OCI-LY7 (cell line): Measurements from ENCODE around the gene IL13RA1. TPM values are rescaled to one million over a fixed set of nuclear protein-coding genes. Genes with fewer than 3 reads are reported as not detected.

ENCODE experiments used
- BruUV-seq: library from RNA; stranded (reverse); fragments of 400-500 nt; replicated peaks from 2 replicates; lab custom pipeline; 2021; lab: Mats Ljungman, UMichigan
- CTCF ChIA-PET: fragments of 300-600 bp; sonication (Branson Sonifier 250); formaldehyde crosslinking; loops from one replicate; lab custom pipeline; 2022; ENCODE audit warnings: antibody characterized with exemption; ENCODE audit not compliant: unreplicated experiment; lab: Charles Lee
- POLR2A ChIA-PET: fragments of 300-600 bp; sonication (Branson Sonifier 250); formaldehyde crosslinking; loops from one replicate; lab custom pipeline; 2022; ENCODE audit warnings: antibody characterized with exemption; lab: Charles Lee
- DNase-seq: peaks from one replicate; pipeline ENCODE4 v3.0.0-alpha.2; 2015; ENCODE audit warnings: low spot score
- H2AFZ ChIP-seq: fragments of 200-600 bp; sonication (generic), shearing (Covaris generic); 2 replicates; pipeline ENCODE4 v1.6.1; 2014; ENCODE audit warnings: mild to moderate bottlenecking, antibody characterized with exemption, low read length, moderate library complexity
- H3K27ac ChIP-seq: fragments of 200-600 bp; sonication (generic); 2 replicates; pipeline ENCODE4 v1.5.1; 2014; ENCODE audit warnings: mixed run types, low read depth, mild to moderate bottlenecking, moderate library complexity, low read length, inconsistent platforms; ENCODE audit not compliant: poor library complexity, severe bottlenecking
- H3K36me3 ChIP-seq: fragments of 200-600 bp; sonication (generic); 2 replicates; pipeline ENCODE4 v1.6.1; 2014; ENCODE audit warnings: mild to moderate bottlenecking, antibody characterized with exemption, low read length, moderate library complexity, mixed read lengths; ENCODE audit not compliant: insufficient read depth
- H3K4me1 ChIP-seq: fragments of 200-600 bp; sonication (generic); 2 replicates; pipeline ENCODE4 v1.5.1; 2014; ENCODE audit warnings: mild to moderate bottlenecking, low read length; ENCODE audit not compliant: insufficient read depth, poor library complexity, severe bottlenecking
- H3K4me2 ChIP-seq: fragments of 200-600 bp; sonication (generic); 2 replicates; pipeline ENCODE4 v1.6.1; 2014; ENCODE audit warnings: mild to moderate bottlenecking, low read length
- H3K4me3 ChIP-seq: fragments of 200-600 bp; sonication (generic); 2 replicates; pipeline ENCODE4 v1.5.1; 2014; ENCODE audit warnings: mild to moderate bottlenecking, low read depth, low read length; ENCODE audit not compliant: poor library complexity, severe bottlenecking
- H3K79me2 ChIP-seq: fragments of 200-600 bp; sonication (generic); 2 replicates; pipeline ENCODE4 v1.6.1; 2016; ENCODE audit warnings: low read depth, mild to moderate bottlenecking, low read length, moderate library complexity, mixed read lengths; ENCODE audit not compliant: insufficient read depth
- H3K9me2 ChIP-seq: fragments of 200-600 bp; sonication (generic); 2 replicates; pipeline ENCODE4 v1.6.1; 2016; ENCODE audit warnings: mild to moderate bottlenecking, low read length, mixed read lengths; ENCODE audit not compliant: insufficient read depth
- H3K9me3 ChIP-seq: fragments of 200-600 bp; sonication (generic); 2 replicates; pipeline ENCODE4 v1.6.1; 2014; ENCODE audit warnings: mild to moderate bottlenecking, mixed run types, low read length, mixed read lengths
- H4K20me1 ChIP-seq: fragments of 200-600 bp; sonication (generic); 2 replicates; pipeline ENCODE4 v1.6.1; 2014; ENCODE audit warnings: mild to moderate bottlenecking, antibody characterized with exemption, low read length, moderate library complexity, mixed read lengths; ENCODE audit not compliant: insufficient read depth
- CTCF ChIP-seq: fragments of 200-600 bp; sonication (generic); conservative IDR thresholded peaks from 2 replicates; pipeline ENCODE4 v1.5.1; 2014; ENCODE audit warnings: mild to moderate bottlenecking, antibody characterized with exemption, low read length, moderate library complexity, mixed read lengths
- EZH2phosphoT487 ChIP-seq: fragments of 200-600 bp; sonication (generic); IDR thresholded peaks from 2 replicates; pipeline ENCODE4 v1.6.1; 2018; ENCODE audit warnings: low read depth, borderline replicate concordance, mild to moderate bottlenecking, mixed run types, antibody characterized with exemption, low read length, moderate library complexity, mixed read lengths
- intact Hi-C: fragments of 100-400 bp; cut with micrococcal nuclease; formaldehyde crosslinking; loops from one replicate; pipeline ENCODE4 v1.10.0; 2022; ENCODE audit not compliant: unreplicated experiment
- total RNA-seq, 2 experiments: library from RNA; depleted of rRNA in 1 of 2; stranded (reverse); fragments of >200 nt in 1 of 2; shearing (Covaris generic) in 1 of 2; gene quantifications; 2 replicates each; pipeline ENCODE4 v1.2.3, GENCODE V29; 2014 to 2022

Gene IL13RA1
- total RNA-seq, 2 experiments from 2014 or later, result not detected

- Histone ChIP-seq H3K9me3 (no peaks in the 10 kb centered on the region), H4K20me1 (no peaks in the 10 kb centered on the region), H3K4me1 (no peaks in the 10 kb centered on the region), H2AFZ (no peak overlapping the region), H3K79me2 (no peaks in the 10 kb centered on the region), H3K4me2 (no peak overlapping the region), H3K36me3 (no peaks in the 10 kb centered on the region), H3K27ac (no peak overlapping the region), H3K9me2 (no peaks in the 10 kb centered on the region), H3K4me3 (no peak overlapping the region)
- no peak for TF ChIP-seq EZH2phosphoT487
- no peak for TF ChIP-seq CTCF
- no peak for DNase-seq
- intact Hi-C loops, result no loop called here
- BruUV-seq, result no TSS peak
- CTCF ChIA-PET, result no interaction called here
- POLR2A ChIA-PET, result no interaction called here
Observed at GRCh38 chrX:118740276-118740889, 13.0 kb downstream of the IL13RA1 start.

GRCh38 chrX:118742176-118742575, 14.8 kb downstream of the IL13RA1 start:
- POLR2A ChIA-PET, result no interaction called here
- no peaks in the 10 kb centered on the region for H3K9me2 ChIP-seq

More at GRCh38 chrX:118742176-118742575, 14.8 kb downstream of the IL13RA1 start:
- Histone ChIP-seq H2AFZ (no peak overlapping the region), H3K4me3 (no peak overlapping the region), H3K4me2 (no peak overlapping the region), H3K79me2 (no peaks in the 10 kb centered on the region), H3K27ac (no peak overlapping the region), H3K36me3 (no peaks in the 10 kb centered on the region), H4K20me1 (no peaks in the 10 kb centered on the region), H3K4me1 (no peaks in the 10 kb centered on the region), H3K9me3 (no peaks in the 10 kb centered on the region)
- no peak for DNase-seq
- intact Hi-C loops, result no loop called here
- no TSS peak for BruUV-seq
- TF ChIP-seq CTCF (no peak), EZH2phosphoT487 (no peak)
- CTCF ChIA-PET, result no interaction called here
